UCSD-AML1 (cell line): ENCODE data around the gene CDK18.
"Not testable (repeated sequence)": the region's sequence is repeated elsewhere in the genome, so short reads cannot be mapped to it uniquely, and the experiment has no call there.

ENCODE experiments used
- DNase-seq: peaks from one replicate; lab custom pipeline; 2025; ENCODE audit not compliant: unreplicated experiment; lab: John Stamatoyannopoulos, UW

Gene CDK18

DNA sequence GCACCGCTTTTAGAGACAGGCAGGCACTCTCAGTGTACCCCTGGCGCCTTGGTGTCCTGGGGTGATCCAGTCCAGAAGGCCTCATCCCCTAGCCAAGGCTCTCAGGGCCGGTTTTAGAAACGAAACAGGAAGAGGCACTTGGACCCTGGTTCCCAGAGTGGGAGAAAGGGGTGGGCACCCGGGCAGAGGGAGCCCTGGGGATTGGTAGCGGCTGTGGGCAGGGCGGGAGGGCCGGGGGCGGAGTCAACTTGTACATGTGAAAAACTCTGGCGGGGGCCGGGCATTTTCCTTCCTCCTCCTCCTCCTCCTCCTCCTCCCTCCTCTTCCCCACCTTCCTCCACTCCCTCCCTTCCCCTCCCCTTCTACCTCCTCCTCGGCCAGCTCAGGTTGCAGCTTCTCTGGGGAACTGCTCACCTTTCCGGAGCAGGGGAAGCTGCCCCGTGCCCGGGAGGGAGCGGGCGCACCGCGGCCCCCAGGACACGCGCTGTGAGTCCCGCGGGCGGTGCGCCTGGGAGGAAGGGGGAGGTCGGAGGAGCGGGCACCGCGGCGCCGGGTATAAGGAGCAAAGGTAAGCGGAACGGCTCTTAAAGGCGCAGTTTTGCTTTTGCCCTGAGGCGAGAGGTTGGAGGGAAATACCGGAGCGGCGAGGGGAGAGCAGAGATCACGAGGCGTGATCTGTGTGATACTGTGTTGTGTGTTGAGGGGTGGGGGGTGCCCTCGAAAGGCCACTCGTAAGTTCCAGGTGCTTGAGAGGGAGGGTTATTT lies at the start of gene CDK18:
TSS of gene CDK18 (plus strand) at position 359 of the 765 bp plus-strand sequence. CDS start 18,499 bp downstream, outside the sequence.
- peak; percentile 85 for DNase-seq

DNA sequence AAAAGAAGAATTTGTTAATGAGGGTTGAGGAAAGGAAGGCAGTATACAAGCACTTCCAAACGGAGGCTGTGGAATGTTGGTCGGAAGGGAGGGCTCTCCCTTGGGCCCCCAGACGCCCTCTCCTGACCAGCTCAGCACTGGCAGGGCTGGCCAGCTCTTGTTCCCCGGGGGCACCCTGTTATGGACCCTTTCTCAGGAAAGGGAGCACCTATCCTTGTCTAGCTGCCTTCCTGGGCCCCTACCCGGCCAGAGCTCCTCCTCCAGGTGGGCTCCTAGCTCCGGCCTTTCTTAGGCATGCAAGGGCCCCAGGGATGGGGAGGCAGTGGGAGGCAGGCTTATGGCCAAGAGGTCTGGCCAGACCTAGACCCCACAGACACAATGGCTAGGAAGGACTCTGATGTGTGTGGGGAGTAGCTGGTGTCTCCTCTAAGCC lies 49.5 kb upstream of the CDK18 start:
- DNase-seq: no peak

DNA sequence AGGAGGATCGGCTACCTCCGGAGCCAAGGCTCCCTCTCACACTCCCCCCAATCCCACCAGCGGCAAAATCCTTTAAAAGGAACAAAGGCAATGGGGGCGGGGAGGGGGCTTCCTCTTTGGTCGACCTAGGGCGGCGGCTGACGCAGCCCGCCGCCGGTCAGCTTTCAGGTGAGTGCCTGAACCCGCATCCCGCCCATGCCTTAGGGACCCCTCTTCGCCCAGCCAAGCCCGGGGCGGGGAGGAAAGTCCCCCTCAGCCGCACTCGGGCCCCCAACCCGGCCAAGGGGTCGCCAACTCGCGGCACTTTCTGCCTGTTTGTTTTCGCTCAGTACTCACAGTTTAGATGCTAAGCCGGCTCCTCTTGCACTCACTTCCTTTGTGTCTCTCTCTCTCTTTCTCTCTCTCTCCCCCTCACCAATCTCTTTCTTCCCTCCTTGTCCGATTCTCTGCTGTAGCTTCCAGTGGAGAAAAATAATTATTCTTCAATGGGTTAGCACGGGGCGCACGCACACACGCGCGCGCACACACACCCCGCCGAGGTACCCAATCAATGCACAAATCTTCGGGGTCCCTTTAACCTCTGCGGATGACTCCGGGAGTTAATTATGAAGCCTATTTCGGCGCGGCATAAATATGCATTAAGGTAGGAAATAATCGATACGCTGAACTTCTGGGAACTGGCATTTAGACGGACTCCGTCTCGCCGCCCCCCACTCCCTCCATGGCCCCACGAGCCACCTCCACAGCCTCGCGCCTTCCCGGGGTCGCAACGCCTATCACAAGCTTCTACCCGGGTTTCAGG lies 48.7 kb upstream of the CDK18 start, which contains the start of gene BLACAT1:
TSS of gene BLACAT1 (minus strand) at position 465 of the 802 bp plus-strand sequence.
- no peak for DNase-seq

- no peak for DNase-seq
Measured at GRCh38 chr1:205456383-205456867, 48.0 kb upstream of the CDK18 start.

GRCh38 chr1:205456868-205457745 lies 47.4 kb upstream of the CDK18 start:
- no peak for DNase-seq

GRCh38 chr1:205458777-205459566 lies 45.5 kb upstream of the CDK18 start:
- peak; percentile 58 for DNase-seq

GRCh38 chr1:205465392-205465791 lies 39.1 kb upstream of the CDK18 start:
- DNase-seq: no peak

DNA sequence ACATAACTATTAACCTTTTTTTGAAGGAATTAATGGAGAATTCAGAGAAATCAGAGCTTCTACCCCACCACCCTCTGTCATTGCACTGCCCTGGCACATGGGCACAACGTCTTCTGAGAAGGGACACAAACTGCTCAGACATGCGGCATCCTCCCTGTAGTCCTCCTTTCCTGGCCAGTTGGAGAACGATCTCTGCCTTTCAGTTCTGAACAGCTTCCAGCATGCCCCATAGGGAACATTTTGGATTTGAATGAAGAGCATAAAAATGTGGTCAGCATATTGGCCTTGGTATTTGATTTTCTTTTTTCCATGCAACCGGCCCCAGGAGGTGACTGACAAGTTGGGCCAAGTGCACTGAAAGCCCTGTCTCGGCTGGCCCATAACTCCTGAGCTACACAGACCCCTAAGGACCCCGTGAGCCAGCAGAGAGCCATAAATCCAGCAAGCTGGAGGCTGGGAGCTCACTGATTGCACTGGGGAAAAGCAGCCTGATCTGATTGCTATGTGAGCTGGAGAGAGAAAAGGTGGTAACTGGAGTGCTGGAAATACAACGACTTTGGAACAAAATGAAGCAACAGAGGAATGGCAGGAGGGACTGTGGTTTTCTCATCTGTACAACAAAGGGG lies 37.8 kb upstream of the CDK18 start:
- DNase-seq: no peak

DNA sequence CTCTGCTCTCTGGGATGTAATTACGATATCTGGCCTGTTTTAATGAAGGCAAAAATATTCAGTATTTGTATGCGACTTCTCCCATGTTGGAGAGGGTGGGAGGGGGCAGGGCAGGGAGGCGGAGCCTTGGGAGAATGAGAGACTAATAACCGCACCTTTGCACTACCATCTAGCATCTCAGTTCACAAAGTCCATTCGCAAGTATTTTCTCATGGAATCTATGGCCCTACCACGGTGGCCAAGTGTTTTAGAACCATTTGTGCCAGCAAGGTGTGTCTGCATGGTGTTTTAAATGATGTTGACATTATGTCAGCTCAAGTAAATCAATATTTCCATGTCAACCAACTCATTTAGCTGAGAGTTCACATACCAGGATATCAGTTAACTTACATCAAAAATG lies 34.3 kb upstream of the CDK18 start:
- no peak for DNase-seq

GRCh38 chr1:205472737-205473441 lies 31.6 kb upstream of the CDK18 start:
- no peak for DNase-seq

DNA sequence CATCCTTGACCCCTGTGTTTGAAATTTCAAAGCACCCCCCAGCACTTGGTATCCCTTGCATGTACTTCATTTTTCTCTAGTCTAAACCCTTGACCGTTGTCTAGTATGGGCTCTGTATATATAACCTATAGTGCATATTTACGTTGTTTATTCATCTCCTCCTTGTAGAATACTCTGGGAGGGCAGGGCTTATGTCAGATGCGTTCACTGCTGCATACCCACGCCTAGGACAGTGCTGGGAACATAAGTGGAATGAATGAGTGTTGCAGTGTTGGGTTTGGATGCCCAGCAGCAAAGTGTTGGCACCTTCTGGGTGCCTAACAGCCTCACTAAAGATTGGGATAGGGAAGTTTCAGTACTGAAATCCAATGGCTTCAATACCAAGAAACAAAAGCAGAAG lies 31.0 kb upstream of the CDK18 start:
- DNase-seq: no peak

- DNase-seq: no peak
Measured at GRCh38 chr1:205473966-205474365, 30.5 kb upstream of the CDK18 start.

DNA sequence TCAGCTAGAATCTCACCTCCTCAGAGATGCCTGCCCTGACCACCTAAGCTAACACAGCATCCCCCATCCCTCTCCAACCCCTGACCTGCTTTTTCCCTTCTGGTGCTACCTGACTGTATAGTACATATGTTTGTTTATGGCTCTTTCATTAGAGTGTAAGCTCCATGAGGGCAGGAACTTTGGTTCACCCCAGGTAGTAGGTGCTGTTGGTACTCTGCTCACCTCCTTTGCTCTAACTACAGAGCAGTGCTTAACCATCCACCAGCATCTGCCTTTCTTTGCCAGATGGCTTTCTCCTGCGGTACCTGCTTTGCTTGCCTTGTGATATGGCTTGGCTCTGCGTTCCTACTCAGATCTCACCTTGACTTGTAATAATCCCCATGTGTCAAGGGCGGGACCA lies 29.9 kb upstream of the CDK18 start:
- DNase-seq: no peak

- no peak for DNase-seq
Measured at GRCh38 chr1:205475855-205476254, 28.6 kb upstream of the CDK18 start.

DNA sequence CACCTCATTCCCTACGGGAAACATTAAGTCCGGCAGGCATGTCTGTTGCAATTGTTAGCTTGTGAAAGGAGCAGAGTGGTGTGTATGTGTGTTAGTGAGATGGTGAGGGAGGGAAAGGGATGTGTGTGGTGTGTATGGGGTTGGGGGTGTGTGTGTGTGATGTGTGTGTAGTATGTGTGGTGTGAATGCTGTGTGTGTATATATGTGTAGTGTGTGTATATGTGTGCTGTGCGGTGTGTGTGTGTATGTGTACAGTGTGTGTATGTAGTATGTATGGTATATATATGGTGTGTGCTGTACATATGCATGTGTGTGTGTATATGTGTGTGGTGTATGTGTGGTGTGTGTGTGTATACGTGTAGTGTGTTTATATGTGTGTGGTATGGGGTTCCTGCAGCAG lies 27.8 kb upstream of the CDK18 start:
- DNase-seq: no peak

DNA sequence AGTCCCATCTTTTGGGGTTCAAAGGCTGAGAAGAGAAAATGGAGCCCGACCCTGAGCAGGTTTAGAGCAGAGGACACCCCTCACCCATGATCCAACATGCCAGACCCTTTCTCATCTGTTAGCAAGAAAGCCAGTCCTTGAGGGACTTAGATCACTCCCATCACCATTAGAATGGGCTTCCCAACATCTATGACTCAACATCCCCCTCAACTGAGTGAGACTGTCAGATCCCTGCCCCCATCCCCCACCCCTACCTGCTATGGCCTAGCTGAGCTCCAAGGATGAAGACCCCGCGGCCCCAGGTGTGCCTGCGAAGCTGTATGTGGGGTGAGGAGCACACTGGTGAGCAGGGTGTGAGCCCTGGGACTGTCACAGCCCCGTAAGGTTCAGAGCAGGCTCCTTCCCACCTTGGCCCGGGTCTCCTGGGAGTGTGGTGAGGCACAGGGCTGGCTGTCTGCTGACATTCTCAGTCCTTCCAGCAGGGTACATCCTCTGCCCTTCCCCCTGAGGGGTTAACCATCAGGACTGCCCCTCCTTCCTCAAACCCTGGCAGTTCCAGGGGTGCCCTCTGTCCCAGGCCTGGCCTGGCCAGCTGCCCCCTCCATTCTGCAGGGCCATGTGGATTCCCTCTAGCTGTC lies 27.2 kb upstream of the CDK18 start:
- no peak for DNase-seq

- no peak for DNase-seq
Measured at GRCh38 chr1:205477759-205478247, 26.7 kb upstream of the CDK18 start.

GRCh38 chr1:205478985-205479384 lies 25.5 kb upstream of the CDK18 start:
- not testable (repeated sequence) for DNase-seq
